PC-3 (cell line): ENCODE data around the gene RGS17.
"Not testable (repeated sequence)": the region's sequence is repeated elsewhere in the genome, so short reads cannot be mapped to it uniquely, and the experiment has no call there.

Experiments used
- CTCF ChIP-seq: fragments of 300-600 bp; sonication (generic); conservative IDR thresholded peaks from 2 replicates; pipeline ENCODE4 v1.5.1; 2017; ENCODE audit warnings: antibody characterized with exemption, low read depth, mild to moderate bottlenecking, low read length
- EZH2 ChIP-seq: fragments of 300-600 bp; sonication (generic); IDR thresholded peaks from one replicate; pipeline ENCODE4 v1.6.1; 2017; ENCODE audit warnings: antibody characterized with exemption, mild to moderate bottlenecking, low read length; ENCODE audit not compliant: unreplicated experiment

DNA sequence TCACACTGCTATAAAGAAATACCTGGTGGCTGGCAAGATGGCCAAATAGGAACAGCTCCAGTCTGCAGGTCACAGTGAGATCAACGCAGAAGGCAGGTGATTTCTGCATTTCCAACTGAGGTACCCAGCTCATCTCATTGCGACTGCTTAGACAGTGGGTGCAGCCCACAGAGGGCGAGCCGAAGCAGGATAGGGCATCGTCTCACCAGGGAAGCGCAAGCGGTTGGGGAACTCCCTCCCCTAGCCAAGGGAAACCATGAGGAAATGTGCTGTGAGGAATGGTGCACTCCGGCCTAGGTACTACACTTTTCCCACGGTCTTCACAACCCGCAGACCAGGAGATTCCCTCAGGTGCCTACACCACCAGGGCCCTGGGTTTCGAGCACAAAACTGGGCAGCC is 20.5 kb downstream of the RGS17 start:
- not testable (repeated sequence) for TF ChIP-seq CTCF, EZH2
